ENCODE data around the gene GALNT2.

Gene GALNT2

GRCh38 chr1:230149751-230150584 lies 82.9 kb downstream of the GALNT2 start:
- DNase-seq = no peak

- no peak for DNase-seq
Observed at GRCh38 chr1:230150615-230151014, 83.6 kb downstream of the GALNT2 start.

GRCh38 chr1:230151924-230152468 lies 85.0 kb downstream of the GALNT2 start:
- no peak for DNase-seq

DNA sequence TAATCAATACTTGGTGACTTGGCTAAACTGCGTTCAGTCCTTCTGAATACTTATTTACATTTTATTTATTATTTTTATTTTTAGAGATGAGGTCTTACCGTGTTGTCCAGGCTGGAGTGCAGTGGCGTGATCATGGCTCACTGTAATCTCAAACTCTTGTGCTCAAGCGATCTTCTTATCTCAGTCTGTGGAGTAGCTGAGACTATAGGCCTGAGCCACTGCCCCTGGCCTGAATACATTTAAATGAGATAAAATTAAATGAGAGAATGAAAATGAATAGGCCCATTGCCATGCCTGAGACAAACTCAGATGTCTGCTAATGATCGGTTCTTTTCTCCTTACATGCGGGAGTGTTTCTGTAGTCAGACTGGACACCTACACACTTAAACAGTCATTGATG lies 86.0 kb downstream of the GALNT2 start:
- DNase-seq = no peak

DNA sequence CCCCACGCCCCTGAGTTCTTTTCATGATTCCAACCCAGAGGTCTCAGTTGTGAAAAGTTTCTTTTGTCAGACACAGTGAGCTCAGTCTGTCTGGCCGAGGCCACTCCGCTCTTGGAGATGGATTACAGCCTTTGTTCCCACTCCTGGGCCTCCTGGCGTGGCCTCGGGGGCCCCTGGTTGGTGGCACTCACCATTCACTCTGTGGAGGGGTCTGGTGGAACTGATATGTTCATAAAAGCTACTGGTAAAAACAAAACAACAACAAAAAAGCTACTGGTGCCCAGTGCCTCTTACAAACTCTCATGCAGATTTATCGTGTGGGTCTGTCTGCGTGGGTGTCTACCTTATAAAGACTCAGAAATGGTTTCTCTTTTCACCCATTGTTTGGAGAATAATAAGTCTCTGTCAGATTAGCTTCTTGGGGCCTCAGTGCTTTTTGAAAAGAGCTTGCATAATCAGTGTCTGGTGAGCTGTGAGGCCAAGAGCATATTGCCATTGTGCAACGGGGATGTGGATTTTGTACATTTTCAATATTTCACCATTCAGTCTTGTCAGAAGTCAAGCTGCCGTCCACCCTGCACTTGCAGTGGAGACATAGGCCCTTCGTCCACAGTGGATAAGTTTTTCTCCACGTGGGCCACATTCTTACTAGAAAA lies 86.7 kb downstream of the GALNT2 start:
- no peak for DNase-seq

DNA sequence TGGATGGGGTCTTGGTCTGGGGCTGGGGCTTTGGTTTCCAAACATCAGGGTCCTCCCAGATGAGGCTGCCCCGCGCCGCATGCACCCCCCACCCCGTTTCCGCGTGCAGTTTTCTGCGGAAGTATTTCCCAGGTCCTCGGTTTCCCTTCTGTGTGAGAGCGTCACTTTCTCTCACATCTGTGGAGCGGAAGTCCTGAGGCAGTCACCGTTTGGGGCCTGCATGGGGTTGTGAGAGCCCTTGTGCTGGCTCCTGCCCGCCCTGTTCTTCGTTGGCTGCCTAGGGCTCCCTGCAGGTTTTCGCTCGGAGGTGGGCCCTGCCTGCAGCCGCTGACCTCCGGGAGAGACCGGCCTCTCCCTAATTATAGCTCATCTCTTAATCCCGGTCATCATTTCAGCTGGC lies 88.0 kb downstream of the GALNT2 start:
- no peak for DNase-seq

DNA sequence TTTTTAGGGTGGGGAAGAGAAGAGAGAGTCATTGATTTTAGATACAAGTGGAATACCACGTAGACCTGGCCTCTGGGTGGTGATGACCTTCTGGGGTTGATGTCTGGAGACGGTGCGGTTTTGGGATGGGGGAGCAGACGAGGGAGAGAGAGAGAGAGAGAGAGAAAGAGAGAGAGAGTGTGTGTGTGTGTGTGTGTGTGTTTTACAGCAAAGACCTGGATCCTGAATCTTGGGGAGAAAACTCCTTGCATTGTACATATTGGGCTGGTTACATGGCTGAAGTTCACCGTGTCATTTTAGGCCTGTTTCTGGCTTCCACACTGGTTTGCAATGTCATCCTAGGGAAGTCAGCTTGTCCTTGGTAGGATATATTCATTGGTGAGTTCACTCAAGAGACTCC lies 89.0 kb downstream of the GALNT2 start:
- DNase-seq = no peak

DNA sequence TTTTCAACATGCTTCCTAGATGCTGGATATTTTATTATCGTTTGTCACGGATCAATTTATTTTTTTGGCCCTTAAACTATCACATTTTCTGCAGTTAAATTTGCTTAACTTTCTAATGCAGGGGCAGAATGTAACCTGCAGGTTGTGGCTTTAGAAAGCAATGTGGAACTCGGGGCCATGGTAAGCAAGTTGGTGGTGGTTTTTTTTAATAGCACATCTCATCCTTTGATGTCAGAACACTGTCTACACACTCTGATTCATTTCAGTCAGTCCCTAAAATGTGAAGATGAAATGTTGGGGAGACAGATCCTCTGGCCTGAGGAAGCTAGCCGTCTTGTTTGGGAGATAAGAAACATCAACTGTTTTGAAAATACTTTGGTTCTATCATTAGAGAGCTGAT lies 89.5 kb downstream of the GALNT2 start:
- DNase-seq = no peak

GRCh38 chr1:230157420-230158390 lies 90.7 kb downstream of the GALNT2 start:
- DNase-seq = no peak

- DNase-seq = peak; percentile 15
Observed at GRCh38 chr1:230158415-230159291, 91.6 kb downstream of the GALNT2 start.

- DNase-seq = no peak
Observed at GRCh38 chr1:230159580-230159979, 92.5 kb downstream of the GALNT2 start.

- no peak for DNase-seq
Observed at GRCh38 chr1:230160957-230161771, 94.1 kb downstream of the GALNT2 start.

DNA sequence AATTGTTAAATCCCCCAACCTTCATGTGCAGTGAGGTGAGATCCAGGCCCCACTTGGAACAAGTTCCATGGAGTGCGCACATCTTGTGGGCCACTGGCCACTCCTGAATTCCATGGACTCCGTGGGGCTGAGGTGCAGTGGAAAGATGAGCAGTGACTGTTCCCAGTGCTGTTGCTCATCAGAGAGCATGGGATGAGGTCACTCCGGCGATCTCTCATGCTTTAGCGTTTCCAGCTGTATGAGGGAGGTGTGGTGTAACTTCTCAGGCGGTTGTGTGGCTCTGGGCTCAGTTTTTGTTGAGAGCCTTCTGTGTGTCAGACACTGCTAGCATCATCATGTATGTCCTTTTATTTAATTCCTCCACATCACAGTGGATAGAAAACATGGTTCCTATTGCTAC lies 96.2 kb downstream of the GALNT2 start:
- DNase-seq = no peak

DNA sequence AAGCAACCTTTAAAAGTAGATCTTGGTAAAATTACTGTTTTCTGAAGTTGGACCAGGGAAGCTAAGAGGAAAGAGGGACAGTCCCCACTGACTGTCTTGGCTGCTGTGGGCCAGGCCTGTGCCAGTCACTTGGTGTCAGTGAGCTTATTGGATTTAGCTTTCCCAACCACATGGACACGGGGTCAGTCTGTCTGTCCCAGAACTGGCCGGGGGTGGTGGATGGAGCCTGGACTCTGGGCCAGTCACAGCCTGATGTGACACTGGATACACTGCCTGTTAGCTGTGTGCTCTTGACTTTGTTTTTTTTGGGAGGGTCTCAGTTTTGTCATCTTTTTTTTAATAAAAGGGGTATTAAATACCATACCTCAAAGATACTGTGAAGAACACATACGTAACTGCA lies 96.7 kb downstream of the GALNT2 start:
- DNase-seq = no peak

DNA sequence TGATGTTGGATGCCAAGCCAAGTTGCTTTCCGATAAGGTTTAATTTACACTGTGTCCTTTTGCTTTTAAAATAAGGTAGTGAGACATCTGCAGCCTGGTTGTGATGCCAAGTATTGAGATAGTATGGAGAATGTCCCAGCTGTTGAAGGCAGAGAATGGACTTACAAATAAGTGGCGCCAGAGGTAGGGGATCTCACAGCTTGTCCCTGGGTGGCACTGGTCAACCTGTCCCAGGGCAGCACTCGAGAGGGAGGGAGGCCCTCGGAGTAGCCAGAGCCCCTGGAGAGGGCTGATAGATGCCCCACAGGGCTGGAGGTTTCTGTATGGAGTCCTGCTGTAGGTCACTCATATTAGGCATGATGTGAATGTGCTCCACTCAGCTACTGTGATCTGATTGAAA lies 98.5 kb downstream of the GALNT2 start:
- no peak for DNase-seq

DNA sequence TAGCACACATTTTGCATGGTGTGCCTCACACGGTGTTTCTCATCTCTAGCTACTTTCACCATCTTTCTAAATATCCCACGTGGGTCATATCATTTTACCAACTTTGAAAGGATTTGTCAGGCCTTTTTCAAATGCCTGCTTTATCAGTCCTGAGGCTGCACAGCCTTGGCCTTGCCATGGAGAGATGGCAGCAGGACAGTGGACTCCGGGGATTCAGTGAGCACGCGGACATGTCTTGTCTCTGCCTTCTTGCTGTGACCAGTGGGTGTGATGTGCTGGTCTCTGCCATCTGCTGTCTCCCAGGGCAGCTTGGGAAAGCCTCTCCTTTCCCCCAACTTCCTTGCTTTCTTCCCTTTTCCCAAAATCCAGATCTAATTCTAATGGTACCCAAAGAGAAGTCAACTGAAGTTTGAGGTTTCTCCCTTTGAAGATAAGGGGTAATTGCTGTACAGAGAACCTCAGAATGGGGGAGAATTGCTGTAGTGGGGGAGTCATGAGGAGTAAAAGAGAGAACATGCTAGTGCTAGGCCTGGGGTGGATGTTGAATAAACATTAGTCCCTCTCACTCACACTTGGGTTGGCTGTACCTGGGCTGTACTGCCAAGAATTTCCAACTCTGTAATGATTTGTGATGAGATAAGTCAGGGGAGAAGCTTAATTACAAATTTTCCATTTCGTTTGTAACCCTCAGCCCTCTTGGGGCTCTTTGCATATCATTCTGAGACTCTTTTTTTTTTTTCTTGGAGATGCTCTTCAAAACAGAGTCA lies 99.5 kb downstream of the GALNT2 start:
- no peak for DNase-seq

- no peak for DNase-seq
Observed at GRCh38 chr1:230167419-230167852, 100.4 kb downstream of the GALNT2 start.

- DNase-seq = no peak
Observed at GRCh38 chr1:230169454-230170152, 102.6 kb downstream of the GALNT2 start.

DNA sequence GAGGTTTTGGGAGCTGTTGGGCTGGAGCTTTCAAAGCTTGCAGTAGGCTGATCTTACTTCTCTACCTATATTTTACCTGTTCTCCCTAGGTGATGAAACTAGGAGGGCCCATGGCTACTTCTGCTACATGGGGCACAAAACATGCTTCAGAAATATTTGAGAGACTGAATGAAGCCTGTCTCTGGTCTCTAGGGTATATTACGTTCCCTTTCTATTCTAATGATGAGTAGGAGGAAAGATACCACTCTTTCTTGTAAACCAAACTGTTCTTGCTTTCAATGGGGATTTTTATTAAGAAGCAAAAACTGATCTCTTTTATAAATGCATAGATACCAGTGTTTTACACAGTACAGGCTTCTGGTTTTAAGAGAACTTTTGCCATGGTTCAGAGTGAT lies 103.1 kb downstream of the GALNT2 start:
- no peak for DNase-seq

GRCh38 chr1:230170622-230171021 lies 103.6 kb downstream of the GALNT2 start:
- DNase-seq = no peak
